Measurements from ENCODE around the gene USP9Y. TPM values are rescaled to one million over a fixed set of nuclear protein-coding genes. Genes with fewer than 3 reads are reported as not detected.
A peak's percentile ranks its signal among the peaks of the same experiment; 100 is the strongest.

The USP9Y gene
- total RNA-seq, 4 donors from 2014 or later = 0.13 to 59.9 (median 47.6) TPM; not detected in 1

- no peak for DNase-seq
- Histone ChIP-seq H3K4me1 (no peaks in the 10 kb centered on the region), H3K9me3 (no peaks in the 10 kb centered on the region), H3K27ac (no peak overlapping the region), H3K36me3 (no peaks in the 10 kb centered on the region), H3K27me3 (no peaks in the 10 kb centered on the region), H3K4me3 (replicated peaks in 1 of 3) (no peak overlapping the region)
- intact Hi-C loops (cut with DNase I) = no loop called here
- WGBS, 2 donors = 9 to 14% methylated on average over 2 of the region's 2 CpGs
- TF ChIP-seq POLR2A (IDR thresholded peaks at IDR 0.05) (no peak), CTCF (IDR thresholded peaks at IDR 0.05) (no peak)
Observed at GRCh38 chrY:12898604-12899003, 197.6 kb downstream of the USP9Y start.

GRCh38 chrY:12904618-12905516 lies 203.8 kb downstream of the USP9Y start, which contains the start of gene DDX3Y:
Gene DDX3Y (plus strand): TSS chrY:12904868. CDS start chrY:12904937, 69 bp downstream.
- no peaks in the 10 kb centered on the region for H3K4me1 ChIP-seq
- WGBS, 2 donors = 0 to 1% methylated on average over 30 to 49 of the region's 54 CpGs
- peak within 1 kb of the TSS in 2 of 3 donors; percentile 39 to 83 for H3K4me3 ChIP-seq (replicated peaks in 1 of 3)
- TF ChIP-seq POLR2A (IDR thresholded peaks at IDR 0.05) (no peak), CTCF (IDR thresholded peaks at IDR 0.05) (no peak)
- peak within 1 kb of the TSS in 1 of 3 donors; percentile 99 for H3K27ac ChIP-seq
- H3K27me3 ChIP-seq = no peaks in the 10 kb centered on the region
- DNase-seq = peak; percentile 84 to 85
- no peaks in the 10 kb centered on the region for H3K36me3 ChIP-seq
- H3K9me3 ChIP-seq = no peaks in the 10 kb centered on the region
- intact Hi-C loops (cut with DNase I) = no loop called here

- Histone ChIP-seq H3K27ac (peak overlapping the region in 1 of 3 donors; percentile 99), H3K4me3 (replicated peaks in 1 of 3) (peak overlapping the region in 2 of 3 donors; percentile 39 to 83), H3K27me3 (no peaks in the 10 kb centered on the region), H3K36me3 (no peaks in the 10 kb centered on the region), H3K9me3 (no peaks in the 10 kb centered on the region), H3K4me1 (no peaks in the 10 kb centered on the region)
- WGBS, 2 donors = 1% methylated on average over 17 to 18 of the region's 19 CpGs
- intact Hi-C loops (cut with DNase I) = no loop called here
- TF ChIP-seq POLR2A (IDR thresholded peaks at IDR 0.05) (no peak), CTCF (IDR thresholded peaks at IDR 0.05) (no peak)
- DNase-seq = peak; percentile 65 to 68
Observed at GRCh38 chrY:12905517-12905872, 204.5 kb downstream of the USP9Y start.

GRCh38 chrY:12905895-12906294 lies 204.9 kb downstream of the USP9Y start:
- TF ChIP-seq POLR2A (IDR thresholded peaks at IDR 0.05) (no peak), CTCF (IDR thresholded peaks at IDR 0.05) (no peak)
- no peaks in the 10 kb centered on the region for H3K9me3 ChIP-seq
- H3K4me1 ChIP-seq = no peaks in the 10 kb centered on the region
- WGBS, 2 donors = 1% methylated on average over 9 to 15 of the region's 15 CpGs
- H3K27me3 ChIP-seq = no peaks in the 10 kb centered on the region
- H3K27ac ChIP-seq = peak overlapping the region in 1 of 3 donors; percentile 99
- peak overlapping the region in 2 of 3 donors; percentile 39 to 83 for H3K4me3 ChIP-seq (replicated peaks in 1 of 3)
- DNase-seq = peak in 1 of 2 donors; percentile 3
- H3K36me3 ChIP-seq = no peaks in the 10 kb centered on the region
- intact Hi-C loops (cut with DNase I) = no loop called here

Other genes starting within 250 kb of the USP9Y start
- gene DDX3Y, start 203.6 kb downstream of the USP9Y start, total RNA-seq = 100 to 1,000 TPM in 1 of 4 donors, 10 to 100 TPM in 1, 1 to 10 TPM in 1, under 1 TPM in 1; 0.22 to 130 (median 36.3) TPM